A673 (cell line): ENCODE measurements around the gene DNMBP. TPM values are rescaled to one million over a fixed set of nuclear protein-coding genes. Genes with fewer than 3 reads are reported as not detected.

Source experiments
- BruUV-seq: library from RNA; stranded (reverse); fragments of 400-500 nt; replicated peaks from 2 replicates; lab custom pipeline; 2021; lab: Mats Ljungman, UMichigan
- CTCF ChIA-PET: fragments of 300-600 bp; sonication (Branson Sonifier 250); formaldehyde crosslinking; loops from one replicate; lab custom pipeline; 2022; ENCODE audit warnings: antibody characterized with exemption; lab: Charles Lee
- POLR2A ChIA-PET: fragments of 300-600 bp; sonication (Branson Sonifier 250); formaldehyde crosslinking; loops from one replicate; lab custom pipeline; 2022; ENCODE audit warnings: antibody characterized with exemption; ENCODE audit not compliant: low non-redundant PET; lab: Charles Lee
- DNase-seq: peaks from one replicate; pipeline ENCODE4 v3.0.0-alpha.2; 2015; ENCODE audit warnings: low spot score
- H3K27ac ChIP-seq: fragments of 200-600 bp; sonication (generic); 2 replicates; pipeline ENCODE4 v1.5.1; 2016; ENCODE audit warnings: mixed run types, low read depth, mild to moderate bottlenecking, mixed read lengths, antibody characterized with exemption, low read length; ENCODE audit not compliant: poor library complexity, severe bottlenecking
- H3K27me3 ChIP-seq: fragments of 200-600 bp; sonication (generic); replicated peaks from 2 replicates; pipeline ENCODE4 v1.6.1; 2017; ENCODE audit warnings: mixed run types, low read depth, mild to moderate bottlenecking, mixed read lengths, antibody characterized with exemption, low read length; ENCODE audit not compliant: insufficient read depth, poor library complexity
- H3K36me3 ChIP-seq: fragments of 200-600 bp; sonication (generic); 2 replicates; pipeline ENCODE4 v1.6.1; 2016; ENCODE audit warnings: mixed run types, mild to moderate bottlenecking, mixed read lengths, antibody characterized with exemption, low read length; ENCODE audit not compliant: insufficient read depth, poor library complexity, severe bottlenecking
- H3K4me1 ChIP-seq: fragments of 200-600 bp; sonication (generic); 2 replicates; pipeline ENCODE4 v1.6.1; 2017; ENCODE audit warnings: mixed run types, mild to moderate bottlenecking, mixed read lengths, antibody characterized with exemption, low read length; ENCODE audit not compliant: insufficient read depth, poor library complexity, severe bottlenecking
- H3K4me3 ChIP-seq: fragments of 200-600 bp; sonication (generic); 2 replicates; pipeline ENCODE4 v1.5.1; 2016; ENCODE audit warnings: low read depth, mixed run types, mild to moderate bottlenecking, mixed read lengths, low read length; ENCODE audit not compliant: poor library complexity, severe bottlenecking
- H3K9me3 ChIP-seq: fragments of 200-600 bp; sonication (generic); 2 replicates; pipeline ENCODE4 v1.6.1; 2016; ENCODE audit warnings: mixed run types, low read depth, mild to moderate bottlenecking, mixed read lengths, antibody characterized with exemption, low read length; ENCODE audit not compliant: poor library complexity, severe bottlenecking
- EZH2 ChIP-seq: fragments of 200-600 bp; sonication (generic); IDR thresholded peaks from 2 replicates; pipeline ENCODE4 v1.6.1; 2017; ENCODE audit warnings: borderline replicate concordance, low read depth, mild to moderate bottlenecking, mixed read lengths, antibody characterized with exemption, low read length; ENCODE audit not compliant: poor library complexity, severe bottlenecking
- intact Hi-C: fragments of 100-400 bp; cut with micrococcal nuclease; formaldehyde crosslinking; loops from one replicate; pipeline ENCODE4 v1.10.0; 2022; ENCODE audit not compliant: unreplicated experiment
- total RNA-seq: library from RNA; stranded (reverse); gene quantifications from 2 replicates; pipeline ENCODE4 v1.2.3, GENCODE V29; 2021
- TF ChIP-seq, protein P1 (sequence below): fragments of 300-800, 200-600 bp; sonication (generic); conservative IDR thresholded peaks from 2 replicates; pipeline ENCODE4 v1.5.1; 2017; ENCODE audit warnings: low read depth, mild to moderate bottlenecking, antibody characterized with exemption, low read length, moderate library complexity, mixed read lengths

The DNMBP gene
- total RNA-seq, 1 experiment from 2014 or later = 28.0 TPM

DNA sequence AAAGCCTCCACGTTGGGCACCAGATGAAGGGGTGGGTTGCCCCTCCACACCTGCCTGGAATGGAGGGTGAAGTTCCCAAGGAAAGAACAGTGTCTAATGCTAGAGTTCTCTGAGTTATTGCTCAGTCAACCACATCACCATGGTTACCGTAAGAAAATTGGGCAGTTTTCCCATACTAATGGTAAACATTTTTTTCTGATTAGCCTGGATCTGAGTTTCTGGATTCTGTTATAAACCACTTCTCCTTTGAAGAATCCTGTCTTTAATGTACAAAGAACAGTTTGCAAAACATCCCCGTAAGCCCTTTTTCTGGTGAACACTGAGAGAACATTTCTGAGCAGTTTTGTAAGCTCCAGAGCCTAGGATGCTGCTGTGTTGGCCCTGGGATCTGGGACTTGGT lies 181.8 kb downstream of the DNMBP start:
- Histone ChIP-seq H3K27me3 (no peaks in the 10 kb centered on the region), H3K4me1 (no peaks in the 10 kb centered on the region), H3K9me3 (no peaks in the 10 kb centered on the region), H3K36me3 (no peaks in the 10 kb centered on the region), H3K4me3 (no peak overlapping the region), H3K27ac (no peak overlapping the region)
- intact Hi-C loops = no loop called here
- DNase-seq = no peak
- POLR2A ChIA-PET = no interaction called here
- no TSS peak for BruUV-seq
- CTCF ChIA-PET = no interaction called here
- TF ChIP-seq, protein P1, sequence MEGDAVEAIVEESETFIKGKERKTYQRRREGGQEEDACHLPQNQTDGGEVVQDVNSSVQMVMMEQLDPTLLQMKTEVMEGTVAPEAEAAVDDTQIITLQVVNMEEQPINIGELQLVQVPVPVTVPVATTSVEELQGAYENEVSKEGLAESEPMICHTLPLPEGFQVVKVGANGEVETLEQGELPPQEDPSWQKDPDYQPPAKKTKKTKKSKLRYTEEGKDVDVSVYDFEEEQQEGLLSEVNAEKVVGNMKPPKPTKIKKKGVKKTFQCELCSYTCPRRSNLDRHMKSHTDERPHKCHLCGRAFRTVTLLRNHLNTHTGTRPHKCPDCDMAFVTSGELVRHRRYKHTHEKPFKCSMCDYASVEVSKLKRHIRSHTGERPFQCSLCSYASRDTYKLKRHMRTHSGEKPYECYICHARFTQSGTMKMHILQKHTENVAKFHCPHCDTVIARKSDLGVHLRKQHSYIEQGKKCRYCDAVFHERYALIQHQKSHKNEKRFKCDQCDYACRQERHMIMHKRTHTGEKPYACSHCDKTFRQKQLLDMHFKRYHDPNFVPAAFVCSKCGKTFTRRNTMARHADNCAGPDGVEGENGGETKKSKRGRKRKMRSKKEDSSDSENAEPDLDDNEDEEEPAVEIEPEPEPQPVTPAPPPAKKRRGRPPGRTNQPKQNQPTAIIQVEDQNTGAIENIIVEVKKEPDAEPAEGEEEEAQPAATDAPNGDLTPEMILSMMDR = no peak
- no peak for TF ChIP-seq EZH2

Other genes starting within 250 kb of the DNMBP start
- gene ABCC2, start 227.3 kb downstream of the DNMBP start, total RNA-seq = 1.1 and 1.3 TPM in 2 replicates
- gene CPN1, start 71.9 kb upstream of the DNMBP start, total RNA-seq = not detected in 2 replicates
- 54.1 and 54.9 TPM in 2 replicates for gene ERLIN1, start 176.1 kb upstream of the DNMBP start, total RNA-seq
- gene CHUK, start 219.6 kb upstream of the DNMBP start, total RNA-seq = 28.6 and 30.3 TPM in 2 replicates